K562 (cell line): ENCODE data around the gene RMI1. TPM values are rescaled to one million over a fixed set of nuclear protein-coding genes. Genes with fewer than 3 reads are reported as not detected.

Experiments
- DACH1 ChIP-seq: fragments of 450-650 bp; IDR thresholded peaks from 2 replicates; pipeline ENCODE4 v1.6.1; 2018; ENCODE audit not compliant: partially characterized antibody
- ETS2 ChIP-seq: IDR thresholded peaks from 2 replicates; pipeline ENCODE4 v1.6.1; 2016; ENCODE audit warnings: borderline replicate concordance, missing genetic modification characterization, mild to moderate bottlenecking, moderate library complexity, missing compliant biosample characterization; ENCODE audit not compliant: poor library complexity, severe bottlenecking
- MCM7 ChIP-seq, 2 experiments: fragments of 450-650 bp; IDR thresholded peaks; 2 replicates each; pipeline ENCODE4 v1.6.1; 2016 to 2018
- RBM39 ChIP-seq: fragments of 200-400 bp; formaldehyde crosslinking; optimal IDR thresholded peaks from 2 replicates; pipeline ENCODE3; 2018; ENCODE audit warnings: low read depth, low read length
- SPI1 ChIP-seq: IDR thresholded peaks from 2 replicates; pipeline ENCODE4 v1.6.1; 2011; ENCODE audit warnings: low read depth, low read length, control low read depth, borderline replicate concordance
- ZHX1 ChIP-seq: fragments of 150-350 bp; conservative IDR thresholded peaks from 2 replicates; pipeline ENCODE4 v1.6.1; 2014; ENCODE audit warnings: low read length
- ZNF707 ChIP-seq: fragments of 250-450 bp; sonication (Bioruptor Pico); conservative IDR thresholded peaks from 2 replicates; pipeline ENCODE4 v1.8.0; 2022; ENCODE audit warnings: inconsistent platforms, mild to moderate bottlenecking, moderate library complexity
- polyA plus RNA-seq, 8 experiments: library from polyadenylated mRNA; depleted of rRNA in 4 of 8; stranded (reverse) in 5 of 8; unstranded in 3 of 8; fragments of >200 nt; fragmentation: Nextera tagmentation in 2 of 8; fragmentation: Illumina TruSeq in 1 of 8; extraction: Ambion mirVana in 2 of 8; extraction: Trizol in 1 of 8; gene quantifications; 2 replicates each; pipeline versions ENCODE4 v1.2.1 to v1.2.3, GENCODE V29; 2011 to 2014; ENCODE audit warnings: inconsistent platforms in 1 of 8, missing spikeins in 1 of 8
- total RNA-seq, 7 experiments: library from RNA; depleted of rRNA in 6 of 7; stranded (reverse); fragments of >200 nt in 6 of 7; fragmentation: Illumina TruSeq in 2 of 7; extraction: Trizol in 2 of 7; gene quantifications; 2 replicates each; pipeline versions ENCODE4 v1.2.1 to v1.2.3, GENCODE V29; 2011 to 2021; ENCODE audit warnings: low replicate concordance in 1 of 7
- TF ChIP-seq, protein P1 (sequence below), 2 experiments: fragments of 450-650 bp in 1 of 2; sonication (generic) in 1 of 2; formaldehyde crosslinking in 1 of 2; IDR thresholded peaks; 2 replicates each; pipeline versions ENCODE4 v1.7.1 to v1.9.0; 2016 to 2022; ENCODE audit warnings: inconsistent platforms in 1 of 2, mild to moderate bottlenecking in 1 of 2, missing genetic modification reagents in 1 of 2

The RMI1 gene
- total and polyA plus RNA-seq, 9 of the 15 experiments (the other 6 are each of a cell fraction or from before 2014, with no cell fraction given), result 3.0 to 17.4 (median 10.6) TPM

- TF ChIP-seq, protein P1, sequence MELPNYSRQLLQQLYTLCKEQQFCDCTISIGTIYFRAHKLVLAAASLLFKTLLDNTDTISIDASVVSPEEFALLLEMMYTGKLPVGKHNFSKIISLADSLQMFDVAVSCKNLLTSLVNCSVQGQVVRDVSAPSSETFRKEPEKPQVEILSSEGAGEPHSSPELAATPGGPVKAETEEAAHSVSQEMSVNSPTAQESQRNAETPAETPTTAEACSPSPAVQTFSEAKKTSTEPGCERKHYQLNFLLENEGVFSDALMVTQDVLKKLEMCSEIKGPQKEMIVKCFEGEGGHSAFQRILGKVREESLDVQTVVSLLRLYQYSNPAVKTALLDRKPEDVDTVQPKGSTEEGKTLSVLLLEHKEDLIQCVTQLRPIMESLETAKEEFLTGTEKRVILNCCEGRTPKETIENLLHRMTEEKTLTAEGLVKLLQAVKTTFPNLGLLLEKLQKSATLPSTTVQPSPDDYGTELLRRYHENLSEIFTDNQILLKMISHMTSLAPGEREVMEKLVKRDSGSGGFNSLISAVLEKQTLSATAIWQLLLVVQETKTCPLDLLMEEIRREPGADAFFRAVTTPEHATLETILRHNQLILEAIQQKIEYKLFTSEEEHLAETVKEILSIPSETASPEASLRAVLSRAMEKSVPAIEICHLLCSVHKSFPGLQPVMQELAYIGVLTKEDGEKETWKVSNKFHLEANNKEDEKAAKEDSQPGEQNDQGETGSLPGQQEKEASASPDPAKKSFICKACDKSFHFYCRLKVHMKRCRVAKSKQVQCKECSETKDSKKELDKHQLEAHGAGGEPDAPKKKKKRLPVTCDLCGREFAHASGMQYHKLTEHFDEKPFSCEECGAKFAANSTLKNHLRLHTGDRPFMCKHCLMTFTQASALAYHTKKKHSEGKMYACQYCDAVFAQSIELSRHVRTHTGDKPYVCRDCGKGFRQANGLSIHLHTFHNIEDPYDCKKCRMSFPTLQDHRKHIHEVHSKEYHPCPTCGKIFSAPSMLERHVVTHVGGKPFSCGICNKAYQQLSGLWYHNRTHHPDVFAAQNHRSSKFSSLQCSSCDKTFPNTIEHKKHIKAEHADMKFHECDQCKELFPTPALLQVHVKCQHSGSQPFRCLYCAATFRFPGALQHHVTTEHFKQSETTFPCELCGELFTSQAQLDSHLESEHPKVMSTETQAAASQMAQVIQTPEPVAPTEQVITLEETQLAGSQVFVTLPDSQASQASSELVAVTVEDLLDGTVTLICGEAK (IDR thresholded peaks at IDR 0.05), result no peak
- TF ChIP-seq, protein P1 (CRISPR knock-in tag; IDR thresholded peaks at IDR 0.05), result no peak
- TF ChIP-seq SPI1 (no peak), MCM7 (IDR thresholded peaks at IDR 0.05) (no peak), DACH1 (no peak), ZNF707 (CRISPR knock-in tag) (no peak), ETS2 (no peak), ZHX1 (no peak), RBM39 (no peak)
Measured at GRCh38 chr9:83964973-83965349, 15.6 kb upstream of the RMI1 start (continued).
